PFSK-1 (cell line): ENCODE measurements around the gene KRT37.

Experiments used
- POLR2AphosphoS5 ChIP-seq: IDR thresholded peaks from 2 replicates; pipeline ENCODE4 v1.6.1; 2012; ENCODE audit warnings: low read depth, mild to moderate bottlenecking, control low read depth, low read length, moderate library complexity
- REST ChIP-seq, 2 experiments: IDR thresholded peaks; 2 replicates each; pipeline versions ENCODE4 v1.6.1 to v1.8.0; 2011 to 2012; ENCODE audit warnings: low read depth in 2 of 2, low read length in 2 of 2, control low read depth in 1 of 2, inconsistent platforms in 1 of 2, mild to moderate bottlenecking in 1 of 2, moderate library complexity in 1 of 2; ENCODE audit not compliant: insufficient read depth in 1 of 2
- SIN3A ChIP-seq: IDR thresholded peaks from 2 replicates; pipeline ENCODE4 v1.6.1; 2012; ENCODE audit warnings: mild to moderate bottlenecking, low read length, moderate library complexity, borderline replicate concordance; ENCODE audit not compliant: insufficient read depth
- TAF1 ChIP-seq: IDR thresholded peaks from 2 replicates; pipeline ENCODE4 v1.6.1; 2012; ENCODE audit warnings: low read length, control low read depth, borderline replicate concordance; ENCODE audit not compliant: insufficient read depth

GRCh38 chr17:41421617-41422016 is 2.8 kb downstream of the KRT37 start:
- no peak for TF ChIP-seq TAF1
- TF ChIP-seq REST (IDR thresholded peaks at IDR 0.05; ENCODE audit: insufficient read depth in 1 of 2, low read depth in 2 of 2, low read length in 2 of 2) = no peak
- TF ChIP-seq POLR2AphosphoS5 = no peak
- no peak for TF ChIP-seq SIN3A
